Thyroid gland (tissue), 4 donors: Measurements from ENCODE around the gene TMUB2. TPM values are rescaled to one million over a fixed set of nuclear protein-coding genes. Genes with fewer than 3 reads are reported as not detected.

ENCODE experiments used
- DNase-seq, 2 donors: peaks; one replicate each; pipeline ENCODE4 v3.0.0-alpha.2; 2019
- H3K27ac ChIP-seq, 3 donors: fragments of 200-600 bp; sonication (generic); 1 replicate in 2 of 3; 2 replicates in 1 of 3; pipeline ENCODE4 v1.5.1; 2016 to 2019; ENCODE audit warnings: mild to moderate bottlenecking in 1 of 3, moderate library complexity in 1 of 3
- H3K27me3 ChIP-seq: fragments of 200-600 bp; sonication (generic); one replicate; pipeline ENCODE4 v1.5.1; 2019
- H3K36me3 ChIP-seq, 2 donors: fragments of 200-600 bp; sonication (generic); one replicate each; pipeline ENCODE4 v1.5.1; 2016 to 2019
- H3K4me1 ChIP-seq, 2 donors: fragments of 200-600 bp; sonication (generic); one replicate each; pipeline ENCODE4 v1.5.1; 2017 to 2019
- H3K4me3 ChIP-seq, 3 donors: fragments of 200-600 bp; sonication (generic); replicated peaks in 1 of 3; 1 replicate in 2 of 3; 2 replicates in 1 of 3; pipeline ENCODE4 v1.5.1; 2016; ENCODE audit warnings: mild to moderate bottlenecking in 1 of 3
- H3K9me3 ChIP-seq: fragments of 200-600 bp; sonication (generic); one replicate; pipeline ENCODE4 v1.5.1; 2017
- CTCF ChIP-seq, 6 experiments: fragments of 200-600 bp in 3 of 6; fragments of 450-650 bp in 3 of 6; sonication (generic) in 3 of 6; IDR thresholded peaks; one replicate each; pipeline ENCODE4 v1.5.1; 2016 to 2019; ENCODE audit warnings: antibody characterized with exemption in 6 of 6, mild to moderate bottlenecking in 2 of 6, inconsistent platforms in 1 of 6, moderate library complexity in 1 of 6
- POLR2A ChIP-seq, 2 donors: fragments of 450-650 bp; IDR thresholded peaks; one replicate each; pipeline ENCODE4 v1.6.1; 2017; ENCODE audit warnings: antibody characterized with exemption in 2 of 2, mild to moderate bottlenecking in 2 of 2, moderate library complexity in 1 of 2
- WGBS, 2 donors: methylation state at CpG; one replicate each; pipeline ENCODE4 v1.1.5; 2017; 5-methylcytosine and 5-hydroxymethylcytosine counted together
- intact Hi-C: fragments of 100-400 bp; cut with DNase I; formaldehyde crosslinking; loops from one replicate; pipeline ENCODE4 v1.15.1; 2023
- total RNA-seq, 4 donors: library from RNA; depleted of rRNA; stranded (reverse); fragments of >200 nt; gene quantifications; one replicate each; pipeline ENCODE4 v1.2.3, GENCODE V29; 2016

The TMUB2 gene
- total RNA-seq, 4 donors from 2014 or later: 30.6 to 50.5 (median 44.6) TPM

GRCh38 chr17:44191941-44192496 is 5.2 kb downstream of the TMUB2 start:
- Histone ChIP-seq H3K4me1 (peaks cover 13 to 19% of the 10 kb centered on the region in 2 donors), H3K9me3 (no peaks in the 10 kb centered on the region), H3K4me3 (no peak overlapping the region), H3K36me3 (peaks cover 29 to 34% of the 10 kb centered on the region in 2 donors), H3K27ac (no peak overlapping the region), H3K27me3 (no peaks in the 10 kb centered on the region)
- intact Hi-C loops: no loop called here
- WGBS, 2 donors: 70 to 76% methylated on average over 7 of the region's 7 CpGs
- DNase-seq: no peak
- no peak for TF ChIP-seq CTCF (IDR thresholded peaks at IDR 0.05)
- TF ChIP-seq POLR2A (IDR thresholded peaks at IDR 0.05): no peak

- Histone ChIP-seq H3K27me3 (no peaks in the 10 kb centered on the region), H3K9me3 (no peaks in the 10 kb centered on the region), H3K4me1 (peaks cover 11 to 23% of the 10 kb centered on the region in 2 donors), H3K27ac (no peak overlapping the region), H3K4me3 (no peak overlapping the region), H3K36me3 (peaks cover 29 to 38% of the 10 kb centered on the region in 2 donors)
- WGBS, 2 donors: 83 to 90% methylated on average over 2 to 5 of the region's 5 CpGs
- no peak for DNase-seq
- intact Hi-C loops: no loop called here
- TF ChIP-seq CTCF (IDR thresholded peaks at IDR 0.05) (no peak), POLR2A (IDR thresholded peaks at IDR 0.05) (no peak)
These were observed 6.0 kb downstream of the TMUB2 start for GRCh38 chr17:44192750-44193149.

- no peak for DNase-seq
- 88 to 93% methylated on average over 10 to 13 of the region's 14 CpGs for WGBS, 2 donors
- no peak overlapping the region for H3K27ac ChIP-seq
- no peak overlapping the region for H3K4me3 ChIP-seq
- H3K9me3 ChIP-seq: no peaks in the 10 kb centered on the region
- intact Hi-C loops: no loop called here
- H3K27me3 ChIP-seq: no peaks in the 10 kb centered on the region
- H3K36me3 ChIP-seq: peaks cover 29 to 38% of the 10 kb centered on the region in 2 donors
- no peak for TF ChIP-seq POLR2A (IDR thresholded peaks at IDR 0.05)
- TF ChIP-seq CTCF (IDR thresholded peaks at IDR 0.05): no peak
- peaks cover 11 to 22% of the 10 kb centered on the region in 2 donors for H3K4me1 ChIP-seq
These were observed 6.7 kb downstream of the TMUB2 start for GRCh38 chr17:44193326-44194084.

- TF ChIP-seq CTCF (IDR thresholded peaks at IDR 0.05): no peak
- no peak for TF ChIP-seq POLR2A (IDR thresholded peaks at IDR 0.05)
- no peak for DNase-seq
- 95% methylated on average over 7 to 9 of the region's 15 CpGs for WGBS, 2 donors
- Histone ChIP-seq H3K27me3 (no peaks in the 10 kb centered on the region), H3K27ac (no peak overlapping the region), H3K36me3 (peaks cover 22 to 28% of the 10 kb centered on the region in 2 donors), H3K4me3 (no peak overlapping the region), H3K4me1 (peaks cover 13 to 19% of the 10 kb centered on the region in 2 donors), H3K9me3 (no peaks in the 10 kb centered on the region)
- intact Hi-C loops: no loop called here
These were observed 10.3 kb downstream of the TMUB2 start for GRCh38 chr17:44197107-44197506.
